ENCODE data around the gene RALB.

DNA sequence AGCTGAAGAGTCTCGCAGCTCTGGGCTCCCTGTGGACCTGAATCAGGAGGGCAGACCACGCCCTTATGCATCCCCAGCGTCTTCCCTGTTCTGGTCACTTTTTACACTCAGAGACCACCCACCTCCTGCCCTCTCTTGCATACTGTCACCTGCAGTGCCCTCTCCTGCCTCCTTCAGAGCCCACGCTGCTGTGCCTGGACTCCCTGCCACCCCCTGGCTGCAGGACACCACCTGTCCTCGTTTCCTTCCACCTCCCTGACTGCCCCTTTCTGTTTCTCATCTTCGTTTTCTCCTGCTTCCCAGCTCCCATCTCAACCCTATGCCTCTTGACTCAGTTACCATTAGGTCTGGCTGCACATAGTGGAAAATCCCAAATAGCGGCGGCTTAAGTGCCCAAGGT is 84.1 kb downstream of the RALB start:
- TF ChIP-seq, protein P1, sequence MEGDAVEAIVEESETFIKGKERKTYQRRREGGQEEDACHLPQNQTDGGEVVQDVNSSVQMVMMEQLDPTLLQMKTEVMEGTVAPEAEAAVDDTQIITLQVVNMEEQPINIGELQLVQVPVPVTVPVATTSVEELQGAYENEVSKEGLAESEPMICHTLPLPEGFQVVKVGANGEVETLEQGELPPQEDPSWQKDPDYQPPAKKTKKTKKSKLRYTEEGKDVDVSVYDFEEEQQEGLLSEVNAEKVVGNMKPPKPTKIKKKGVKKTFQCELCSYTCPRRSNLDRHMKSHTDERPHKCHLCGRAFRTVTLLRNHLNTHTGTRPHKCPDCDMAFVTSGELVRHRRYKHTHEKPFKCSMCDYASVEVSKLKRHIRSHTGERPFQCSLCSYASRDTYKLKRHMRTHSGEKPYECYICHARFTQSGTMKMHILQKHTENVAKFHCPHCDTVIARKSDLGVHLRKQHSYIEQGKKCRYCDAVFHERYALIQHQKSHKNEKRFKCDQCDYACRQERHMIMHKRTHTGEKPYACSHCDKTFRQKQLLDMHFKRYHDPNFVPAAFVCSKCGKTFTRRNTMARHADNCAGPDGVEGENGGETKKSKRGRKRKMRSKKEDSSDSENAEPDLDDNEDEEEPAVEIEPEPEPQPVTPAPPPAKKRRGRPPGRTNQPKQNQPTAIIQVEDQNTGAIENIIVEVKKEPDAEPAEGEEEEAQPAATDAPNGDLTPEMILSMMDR (IDR thresholded peaks at IDR 0.05; ENCODE audit: low read depth, low read length): no peak
- no peak for TF ChIP-seq EZH2phosphoT487 (IDR thresholded peaks at IDR 0.05; ENCODE audit: low read depth)
